ENCODE results near the gene SLC25A47.

- no peak for TF ChIP-seq CTCF (IDR thresholded peaks at IDR 0.05; ENCODE audit: low read depth, low read length, missing input control)
- TF ChIP-seq RAD21 (IDR thresholded peaks at IDR 0.05) = no peak
- no peak for TF ChIP-seq ATF3 (IDR thresholded peaks at IDR 0.05)
- TF ChIP-seq EGR1 (IDR thresholded peaks at IDR 0.05; ENCODE audit: low read depth in 2 of 2) = no peak
- TF ChIP-seq JUND (IDR thresholded peaks at IDR 0.05) = no peak
- TF ChIP-seq YY1 (IDR thresholded peaks at IDR 0.05) = no peak
- no peak for TF ChIP-seq MAX (IDR thresholded peaks at IDR 0.05)
- TF ChIP-seq SP1 (IDR thresholded peaks at IDR 0.05) = no peak
- no peak for TF ChIP-seq REST (IDR thresholded peaks at IDR 0.05)
Measured at GRCh38 chr14:100296106-100296651, 27.0 kb upstream of the SLC25A47 start.
